Activated T-cell treated with anti-CD3 and anti-CD28 coated beads for 48 hours (primary cell): Measurements from ENCODE around the gene ARHGEF11.

Experiments
- DNase-seq: peaks from one replicate; pipeline ENCODE4 v3.0.0-alpha.2; 2020; ENCODE audit warnings: low read depth

Gene ARHGEF11

DNA sequence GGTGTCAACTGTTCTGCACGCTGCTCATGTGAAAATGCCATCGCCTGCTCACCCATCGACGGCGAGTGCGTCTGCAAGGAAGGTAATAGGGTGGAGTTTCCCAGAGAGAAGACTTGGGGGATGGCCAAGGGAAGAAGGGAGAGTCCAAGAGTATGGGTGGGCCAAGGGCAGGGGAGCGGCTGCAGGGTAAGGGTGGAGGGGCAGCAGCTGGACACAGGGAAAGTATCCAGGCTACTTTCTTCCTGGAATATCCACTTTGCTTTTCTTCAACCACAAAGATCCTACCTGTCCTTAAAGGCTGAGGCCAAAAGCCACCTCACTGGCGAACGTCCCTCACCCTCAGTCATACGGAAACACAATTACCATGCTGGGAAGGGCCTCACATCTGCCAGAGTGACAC, 136.6 kb downstream of the ARHGEF11 start:
- DNase-seq = no peak

DNA sequence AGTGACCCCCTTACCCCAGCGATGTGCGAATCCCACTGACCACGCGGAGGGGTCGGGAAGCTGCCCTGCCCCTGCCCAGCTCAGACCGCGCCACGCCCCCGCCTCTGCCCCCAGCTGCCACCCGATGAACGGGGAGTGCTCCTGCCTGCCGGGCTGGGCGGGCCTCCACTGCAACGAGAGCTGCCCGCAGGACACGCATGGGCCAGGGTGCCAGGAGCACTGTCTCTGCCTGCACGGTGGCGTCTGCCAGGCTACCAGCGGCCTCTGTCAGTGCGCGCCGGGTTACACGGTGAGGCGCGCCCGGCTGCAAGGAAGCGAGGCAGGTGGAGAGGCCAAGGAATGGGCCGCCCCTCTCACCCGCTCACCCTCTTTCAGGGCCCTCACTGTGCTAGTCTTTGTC, 137.0 kb downstream of the ARHGEF11 start:
- DNase-seq = no peak

DNA sequence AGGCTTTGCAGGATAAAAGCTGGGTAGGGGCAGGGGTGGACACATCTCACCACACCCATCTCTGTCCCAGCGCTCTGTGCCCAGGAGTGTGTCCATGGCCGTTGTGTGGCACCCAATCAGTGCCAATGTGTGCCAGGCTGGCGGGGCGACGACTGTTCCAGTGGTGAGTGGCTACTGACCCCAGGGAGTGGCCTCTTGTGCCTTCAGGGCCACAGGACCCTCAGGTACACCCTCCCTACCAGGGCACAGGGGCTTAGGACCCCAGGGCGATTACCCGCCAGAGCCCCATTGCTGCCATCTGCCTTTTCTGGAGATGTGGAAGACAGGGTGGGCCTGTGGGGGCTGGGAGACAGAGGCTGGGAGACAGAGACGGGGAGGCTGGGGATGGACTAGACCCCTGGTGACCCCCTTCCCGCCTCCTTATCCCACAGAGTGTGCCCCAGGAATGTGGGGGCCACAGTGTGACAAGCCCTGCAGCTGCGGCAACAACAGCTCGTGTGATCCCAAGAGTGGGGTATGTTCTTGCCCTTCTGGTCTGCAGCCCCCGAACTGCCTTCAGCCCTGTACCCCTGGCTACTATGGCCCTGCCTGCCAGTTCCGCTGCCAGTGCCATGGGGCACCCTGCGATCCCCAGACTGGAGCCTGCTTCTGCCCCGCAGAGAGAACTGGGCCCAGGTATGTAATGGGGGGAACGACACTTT, 139.2 kb downstream of the ARHGEF11 start:
- no peak for DNase-seq

DNA sequence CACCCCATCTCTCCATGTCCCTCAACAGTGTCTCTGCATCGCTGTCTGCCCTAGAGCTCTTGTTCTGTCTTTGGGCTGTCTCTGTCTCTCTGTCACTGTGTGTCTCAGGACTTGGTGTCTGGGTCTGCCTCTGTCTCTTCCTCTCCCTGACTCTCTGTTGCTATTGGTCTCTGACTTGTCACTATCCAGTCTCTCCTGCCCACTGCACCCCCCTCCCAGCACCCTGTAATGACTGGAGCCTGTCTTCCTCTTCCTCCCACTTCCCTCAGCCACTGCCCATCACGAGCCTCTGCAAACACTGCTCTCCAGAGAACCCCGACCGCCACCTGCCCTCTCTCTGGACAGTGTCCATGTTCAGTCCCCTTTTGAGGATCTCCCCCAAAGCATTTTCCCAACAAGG, 139.9 kb downstream of the ARHGEF11 start:
- DNase-seq = no peak

DNA sequence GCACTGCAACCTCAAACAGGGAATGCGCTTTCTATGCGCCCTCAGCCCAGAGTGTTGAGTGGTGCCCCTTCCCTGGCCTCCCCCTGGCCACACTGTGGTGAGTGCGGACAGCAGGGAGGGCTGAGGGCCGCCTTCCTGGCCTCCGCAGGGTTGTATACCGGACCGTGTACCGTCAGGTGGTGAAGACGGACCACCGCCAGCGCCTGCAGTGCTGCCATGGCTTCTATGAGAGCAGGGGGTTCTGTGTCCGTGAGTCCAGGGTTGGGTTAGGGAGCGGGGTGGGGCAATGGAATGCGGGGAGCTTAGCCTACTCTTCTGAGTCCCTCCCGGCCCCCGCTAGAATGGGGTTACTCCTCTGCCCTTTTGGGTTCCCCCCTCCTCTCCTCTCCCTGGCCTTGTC, 140.4 kb downstream of the ARHGEF11 start:
- no peak for DNase-seq

DNA sequence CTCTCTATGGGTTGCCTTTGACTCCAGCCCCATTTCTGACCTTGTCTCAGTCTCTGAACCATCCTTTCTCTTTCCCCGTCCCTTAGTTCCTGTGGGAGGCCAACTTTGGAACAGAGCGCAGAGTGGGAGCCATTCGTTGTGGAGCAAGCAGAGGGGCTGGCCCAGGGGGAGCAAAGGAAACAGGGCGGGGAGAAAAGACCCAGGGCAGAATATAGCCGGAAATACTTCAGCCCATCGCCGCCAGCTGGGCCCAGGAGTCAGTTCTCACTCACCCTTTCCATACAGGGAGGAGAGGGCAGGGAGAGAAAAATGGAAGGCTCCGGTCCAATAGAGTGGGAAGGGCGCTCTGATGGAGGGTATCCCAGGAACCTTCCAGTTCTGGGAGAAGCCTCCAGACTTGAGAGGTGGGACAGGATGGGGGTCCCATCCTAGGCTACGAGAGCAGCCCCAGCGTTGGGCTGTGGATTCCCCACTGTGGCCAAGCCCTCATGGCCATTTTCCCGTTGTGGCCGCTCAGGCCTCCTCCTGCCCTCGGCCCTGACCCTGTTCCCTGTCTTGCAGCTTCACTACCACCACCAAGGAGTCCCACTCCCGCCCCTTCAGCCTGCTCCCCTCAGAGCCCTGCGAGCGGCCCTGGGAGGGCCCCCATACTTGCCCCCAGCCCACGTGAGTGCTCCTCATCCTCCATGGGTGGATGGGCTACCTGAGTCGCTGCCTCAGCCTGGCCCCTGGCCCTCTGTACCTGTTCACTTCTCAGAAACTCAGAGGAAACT, 141.2 kb downstream of the ARHGEF11 start:
- DNase-seq = no peak

DNA sequence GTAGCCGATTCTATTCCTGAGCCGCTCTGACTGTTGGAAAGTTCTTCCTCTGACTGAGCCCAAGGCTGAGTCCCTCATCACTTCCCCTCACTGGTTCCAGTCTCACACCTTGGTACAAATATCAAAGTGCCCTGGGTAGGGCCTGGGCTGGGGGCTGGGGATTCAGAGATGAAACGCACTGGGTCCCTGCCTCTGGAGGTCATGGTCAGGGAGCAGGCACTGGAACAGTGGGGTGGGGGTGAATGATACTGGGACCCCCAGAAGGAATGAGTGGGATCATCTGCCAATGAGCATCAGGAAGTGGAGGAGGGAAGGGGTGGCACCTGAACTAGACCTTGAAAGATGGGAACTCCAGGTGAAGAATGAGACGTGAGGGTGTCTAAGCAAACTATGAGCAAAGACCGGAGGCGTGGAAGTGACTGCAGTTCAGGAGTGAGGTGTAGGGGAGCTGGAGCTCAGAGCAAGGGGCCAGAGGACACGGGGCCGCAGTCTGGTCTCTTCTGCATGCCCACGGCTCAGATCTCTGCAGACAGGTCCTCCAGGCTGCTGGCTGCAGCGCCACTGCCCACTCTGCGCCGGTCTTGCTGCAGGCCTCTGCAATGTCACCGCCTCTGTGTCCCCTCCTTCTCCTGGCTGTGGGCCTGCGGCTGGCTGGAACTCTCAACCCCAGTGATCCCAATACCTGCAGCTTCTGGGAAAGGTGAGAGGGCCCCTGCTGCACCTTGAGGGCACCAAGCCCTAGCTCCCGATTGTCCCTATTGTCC, 142.0 kb downstream of the ARHGEF11 start:
- no peak for DNase-seq

DNA sequence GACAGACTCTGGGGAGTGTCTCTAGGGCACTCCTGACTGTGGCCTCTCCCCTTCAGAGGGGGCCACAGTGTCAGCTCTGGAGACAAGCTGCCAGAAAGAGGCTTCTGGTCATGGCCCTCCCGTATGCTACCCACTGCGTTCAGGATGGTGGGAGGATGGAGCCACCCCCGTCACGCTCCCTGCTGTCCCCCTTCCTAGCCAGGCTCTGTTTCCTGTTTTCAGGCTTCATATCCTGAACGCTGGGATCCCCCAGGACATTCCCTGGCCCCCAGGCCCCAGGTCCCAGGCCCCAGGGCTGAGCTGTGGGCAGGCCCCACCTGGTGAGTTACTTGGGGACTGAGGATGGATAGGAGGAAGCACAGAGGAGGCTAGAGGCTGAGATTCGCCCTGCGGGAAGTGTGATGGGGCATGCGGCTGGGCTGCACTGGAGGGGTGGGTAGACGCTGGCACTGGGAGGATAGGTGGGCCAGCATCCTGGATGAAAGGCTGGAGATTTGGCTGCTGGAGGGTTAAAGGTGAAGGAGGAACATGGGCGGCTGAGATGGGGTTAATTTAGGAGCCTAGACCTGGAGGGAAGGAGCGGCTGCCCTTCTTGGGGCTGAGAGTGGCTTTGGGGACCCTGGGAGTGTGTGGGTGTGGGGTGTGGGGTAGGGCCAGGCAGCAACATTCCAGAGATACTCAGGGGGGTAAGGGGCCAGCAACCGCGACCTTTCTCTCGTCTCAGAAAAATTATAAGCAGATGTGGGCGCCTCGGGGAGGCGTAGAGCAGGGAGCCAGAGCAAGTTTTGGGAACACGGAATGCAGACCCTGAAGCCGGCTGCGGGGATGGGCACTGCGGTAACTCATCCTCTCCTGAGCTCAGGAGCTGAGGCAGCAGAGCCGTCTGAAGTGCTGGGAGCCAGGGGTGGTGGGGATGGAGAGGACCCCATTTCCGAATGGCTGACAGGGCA, 143.3 kb downstream of the ARHGEF11 start:
- no peak for DNase-seq

DNA sequence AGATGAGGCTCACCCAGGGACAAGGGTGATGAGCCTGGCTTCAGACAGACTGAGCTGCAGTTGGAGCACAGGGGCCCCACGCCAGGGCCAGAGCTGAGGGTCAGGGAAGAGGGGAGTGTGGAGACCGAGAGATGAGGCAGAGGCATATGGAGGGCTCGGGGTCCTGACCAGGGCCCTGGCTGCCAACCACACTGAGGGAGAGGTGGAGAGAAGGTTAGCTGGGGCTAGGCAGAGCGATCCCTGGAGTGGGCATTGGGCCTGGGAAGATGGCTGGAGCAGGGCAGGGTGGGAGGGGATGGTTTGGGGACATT, 144.0 kb downstream of the ARHGEF11 start:
- DNase-seq = no peak

DNA sequence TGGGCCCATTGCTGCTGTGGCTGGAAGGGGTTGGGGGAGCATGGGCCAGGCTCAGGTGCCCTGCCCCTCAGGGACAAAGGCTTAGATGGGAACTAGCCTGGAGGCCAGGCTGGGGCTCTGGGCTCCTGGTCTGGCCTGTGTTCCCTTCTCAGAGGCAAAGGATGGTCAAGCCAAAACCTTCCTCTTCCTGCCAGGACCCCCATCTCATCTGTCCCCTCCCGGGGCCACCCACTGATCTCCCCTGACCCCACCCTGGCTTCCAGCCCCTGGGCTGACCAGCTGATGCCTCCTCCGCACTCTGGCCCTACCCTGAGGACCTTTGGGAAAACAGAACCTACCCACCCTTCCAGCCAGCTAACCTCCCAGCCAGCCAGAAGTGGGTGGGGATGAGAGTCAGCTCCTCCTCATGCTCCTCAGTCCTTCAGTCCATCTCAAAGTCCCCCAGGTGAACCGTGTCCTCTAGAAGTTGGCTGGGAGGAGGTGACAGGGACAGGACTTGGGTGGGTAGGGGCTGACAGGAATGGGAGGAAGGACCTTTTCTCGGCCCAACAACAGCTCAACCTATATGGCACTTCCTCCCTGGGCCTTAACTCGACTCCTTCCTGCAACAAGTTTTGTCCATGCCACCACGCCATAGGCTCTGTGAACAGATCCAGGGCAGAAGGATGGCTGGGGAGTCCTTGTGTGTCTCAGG, 144.5 kb downstream of the ARHGEF11 start:
- no peak for DNase-seq

DNA sequence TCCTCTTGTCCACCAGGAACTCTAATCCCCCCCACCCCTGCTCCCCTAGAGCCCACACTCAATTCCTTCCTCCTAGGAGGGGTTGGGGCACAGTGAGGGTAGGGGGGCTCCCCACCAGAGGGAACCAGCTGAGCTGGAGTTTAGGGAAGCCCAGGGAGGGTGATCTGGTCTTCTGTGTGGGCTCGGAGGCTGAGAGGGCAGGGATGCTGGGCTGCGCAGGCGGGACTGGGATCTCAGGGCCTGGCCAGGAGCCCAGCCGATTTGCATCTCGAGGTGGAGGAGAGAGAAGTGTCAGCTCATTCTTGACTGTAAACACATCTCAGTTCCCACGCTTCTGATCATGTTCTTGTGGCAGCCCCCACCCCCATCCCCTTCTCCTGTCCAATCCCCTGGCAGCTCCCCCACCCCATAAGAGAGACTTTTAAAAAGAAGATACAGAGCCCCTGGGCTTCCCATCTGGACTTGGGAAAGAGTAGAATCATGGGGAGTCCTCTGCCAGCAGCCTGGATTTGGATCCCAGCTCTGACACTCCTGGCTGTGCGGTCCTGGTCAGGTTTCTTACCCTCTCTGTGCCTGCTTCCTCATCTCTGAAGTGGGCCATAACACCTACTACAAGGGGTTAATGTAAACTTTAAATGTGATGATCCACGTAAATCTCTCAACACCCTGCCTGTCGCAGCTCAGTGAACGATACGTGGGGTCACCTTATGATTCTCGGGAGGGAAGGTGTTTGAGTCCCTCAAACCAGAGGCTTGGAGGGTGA, 145.4 kb downstream of the ARHGEF11 start:
- no peak for DNase-seq

DNA sequence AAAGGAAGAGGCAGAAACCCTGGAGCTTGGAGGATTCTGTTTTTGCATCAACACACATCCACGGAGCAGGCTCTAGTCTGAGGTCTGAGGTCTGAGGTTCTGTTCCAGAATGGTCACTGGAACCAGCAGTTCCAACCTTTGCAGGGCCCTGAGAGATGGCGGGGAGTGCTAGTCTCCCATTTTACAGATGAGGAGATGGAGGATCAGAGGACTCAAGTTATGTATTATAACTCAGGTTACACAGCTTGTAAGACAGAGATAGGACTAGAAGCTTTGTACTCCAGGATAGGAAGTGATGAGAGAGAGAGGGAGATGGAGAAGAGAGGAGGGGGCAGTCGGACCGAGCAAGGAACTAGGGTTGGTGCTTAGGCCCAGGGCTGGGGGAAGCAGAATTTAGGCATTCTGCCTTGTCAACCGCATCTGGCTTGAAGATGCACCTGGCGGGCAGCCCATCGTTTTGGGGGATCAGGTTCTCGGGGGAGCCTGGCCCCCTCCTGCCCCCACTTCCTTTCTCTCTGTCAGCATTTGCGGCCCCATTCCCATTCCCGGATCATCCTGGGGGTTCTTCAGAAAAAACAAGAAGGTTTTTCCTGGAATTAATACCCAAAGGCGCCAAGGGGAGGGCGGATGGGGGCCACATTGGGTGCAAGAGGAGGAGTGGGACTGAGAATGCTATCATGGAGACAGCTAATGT, 146.4 kb downstream of the ARHGEF11 start:
- no peak for DNase-seq

DNA sequence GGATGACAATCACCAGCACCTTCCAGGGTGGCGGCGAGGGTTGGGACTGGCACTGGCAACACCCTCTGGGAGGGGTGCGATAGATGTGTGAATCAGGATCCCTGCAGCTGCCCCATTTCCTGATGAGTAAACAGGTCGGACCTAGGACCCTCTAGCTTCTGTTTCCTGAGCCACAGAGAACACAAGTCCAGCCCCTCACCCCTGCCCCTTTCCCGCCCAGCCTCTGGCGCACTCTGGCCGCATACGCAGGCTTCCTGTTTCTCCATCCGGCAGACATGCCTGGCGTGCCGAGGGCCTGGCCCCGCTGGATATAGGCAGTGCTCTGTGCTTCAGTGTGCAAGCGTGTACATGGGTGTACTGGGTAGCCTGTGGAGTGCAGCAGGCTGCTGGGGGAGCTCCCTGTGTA, 147.4 kb downstream of the ARHGEF11 start:
- DNase-seq = no peak

DNA sequence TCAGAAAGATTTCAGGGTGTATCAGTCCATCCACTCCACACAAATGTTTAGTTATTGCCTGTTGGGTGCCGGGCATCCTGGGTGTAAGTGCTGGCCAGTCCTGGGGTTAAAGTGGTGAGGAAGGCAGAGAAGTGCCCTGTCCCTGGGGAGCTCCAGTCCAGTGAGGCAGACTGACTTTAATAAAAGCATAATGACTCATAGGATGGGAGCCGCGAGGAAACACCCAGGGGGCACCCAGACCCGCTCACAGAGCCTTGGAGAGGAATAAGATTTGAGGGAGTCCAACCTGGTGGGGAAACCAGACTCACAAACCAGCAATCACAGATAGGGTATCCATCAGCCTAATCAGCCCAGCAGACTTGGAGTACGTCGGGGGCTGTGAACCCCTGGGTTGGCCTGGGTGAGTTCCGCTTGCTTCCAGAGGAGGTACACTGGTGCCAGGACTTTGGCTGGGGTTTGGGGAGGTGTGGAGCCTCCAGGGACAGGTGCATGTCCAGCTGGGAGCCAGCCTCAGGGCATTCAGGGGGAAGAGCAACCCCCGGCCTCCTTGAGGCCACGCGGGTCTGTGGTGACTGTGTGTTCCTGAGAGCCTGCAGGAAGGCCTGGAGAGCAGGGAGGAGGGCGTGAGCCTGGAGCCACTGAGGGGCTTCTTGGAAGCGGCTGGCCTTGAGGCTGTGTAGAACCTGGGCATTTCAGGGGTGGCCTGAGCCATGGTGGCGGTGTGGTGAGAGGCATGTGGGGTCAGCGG, 148.3 kb downstream of the ARHGEF11 start:
- no peak for DNase-seq

DNA sequence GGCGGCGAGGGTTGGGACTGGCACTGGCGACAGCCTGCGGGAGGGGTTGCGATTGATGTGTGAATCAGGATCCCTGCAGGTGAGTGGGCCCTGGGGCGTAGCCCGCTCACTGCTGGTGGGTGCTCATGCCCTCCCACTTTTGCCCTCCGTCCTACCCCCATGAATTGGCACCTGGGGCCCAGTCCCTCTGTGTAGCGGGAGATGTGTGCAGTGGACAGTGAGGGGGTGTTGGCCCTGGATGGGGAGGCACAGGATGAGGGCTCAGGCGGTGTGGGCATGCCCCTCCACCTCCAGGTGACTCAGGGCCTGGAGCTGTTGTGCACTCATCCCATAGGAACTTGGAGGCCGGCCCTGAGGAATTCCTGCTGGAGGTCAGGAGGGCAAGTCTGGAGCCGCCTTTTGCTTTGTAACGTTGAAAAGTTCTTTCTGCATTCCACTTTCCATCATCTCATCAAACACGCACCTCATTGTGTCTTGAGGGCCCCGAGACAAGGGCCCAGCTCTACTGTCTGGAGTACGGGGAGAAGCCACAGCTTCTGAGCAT, 149.0 kb downstream of the ARHGEF11 start:
- no peak for DNase-seq

DNA sequence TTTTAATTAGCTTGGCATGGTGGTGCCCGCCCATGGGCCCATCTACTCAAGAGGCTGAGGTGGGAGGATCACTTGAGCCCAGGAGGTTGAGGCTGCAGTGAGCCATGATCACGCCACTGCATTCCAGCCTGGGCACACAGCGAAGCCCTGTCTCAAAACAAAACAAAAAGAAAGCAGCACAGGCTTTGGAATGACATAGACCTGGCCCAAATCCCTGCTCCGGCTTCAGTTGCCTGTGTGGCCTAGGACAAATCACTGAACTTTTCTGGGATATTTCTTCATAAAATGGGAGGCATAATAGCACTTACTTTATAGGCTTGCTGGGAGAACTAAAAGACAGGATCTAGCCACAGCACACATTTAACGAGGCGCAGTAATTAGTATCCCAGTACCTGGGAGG, 149.6 kb downstream of the ARHGEF11 start:
- no peak for DNase-seq

DNA sequence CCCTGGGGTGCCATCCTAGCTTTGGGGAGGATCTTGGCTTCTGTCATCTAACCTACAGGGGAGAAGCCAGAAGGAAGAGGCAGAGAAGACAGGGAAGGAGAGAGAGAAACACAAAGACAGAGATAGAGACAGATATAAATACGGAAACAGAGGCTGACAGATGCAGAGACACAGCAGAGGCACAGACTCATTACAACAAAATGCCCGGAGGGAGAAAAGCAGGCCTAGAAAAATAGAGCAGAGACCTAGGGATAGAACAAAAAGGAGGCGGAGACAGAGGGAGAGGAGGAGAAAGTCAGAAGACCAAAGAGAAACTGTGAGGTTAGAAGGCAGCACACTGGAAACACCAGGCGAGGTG, 150.1 kb downstream of the ARHGEF11 start:
- no peak for DNase-seq

DNA sequence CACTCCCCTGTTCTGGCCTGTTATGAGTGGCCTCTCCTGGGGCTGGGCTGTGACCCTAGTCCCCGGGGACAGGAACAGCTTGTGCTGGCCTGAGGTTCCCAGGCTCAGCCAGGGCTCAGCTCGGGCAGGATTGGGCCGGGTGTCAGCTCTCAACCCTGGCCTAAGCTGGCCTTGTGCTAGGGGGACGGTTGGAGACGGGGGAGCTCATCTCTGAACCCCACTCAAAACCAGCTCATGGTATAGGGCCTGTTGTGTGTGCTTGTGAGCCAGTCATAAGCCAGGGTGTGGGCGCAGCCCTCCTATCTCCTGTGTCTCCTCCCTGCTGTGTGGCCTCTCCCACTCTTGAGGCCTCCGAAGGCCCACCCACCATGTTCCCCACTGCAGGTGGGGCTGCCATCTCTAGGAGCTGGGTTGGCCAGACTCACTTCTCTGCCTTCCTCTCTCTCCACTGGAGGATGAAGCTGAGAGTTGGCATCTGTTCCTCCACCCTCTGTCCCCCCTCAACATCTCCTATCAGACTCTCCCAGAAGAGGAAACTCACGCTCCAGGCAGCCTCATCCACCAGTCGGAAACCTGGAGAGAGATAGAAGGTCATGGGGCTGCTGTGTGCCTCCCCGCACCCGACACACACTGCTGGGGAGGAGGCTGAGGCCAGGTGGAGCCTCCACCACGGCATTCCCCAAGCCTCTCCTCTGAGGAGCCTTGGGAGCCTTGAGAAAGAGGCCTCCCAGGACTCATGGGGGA, 150.7 kb downstream of the ARHGEF11 start:
- DNase-seq = no peak
